Osteoblast (primary cell): Measurements from ENCODE around the gene PLP2. TPM values are rescaled to one million over a fixed set of nuclear protein-coding genes. Genes with fewer than 3 reads are reported as not detected.

Experiments used
- DNase-seq: peaks from one replicate; pipeline ENCODE4 v3.0.0; 2011; ENCODE audit warnings: low spot score, mixed read lengths; ENCODE audit not compliant: insufficient read length; ENCODE audit errors: missing footprints
- H2AFZ ChIP-seq: 2 replicates; pipeline ENCODE4 v1.6.0; 2011; ENCODE audit warnings: mild to moderate bottlenecking, low read length
- H3K27ac ChIP-seq: 2 replicates; pipeline ENCODE4 v1.5.1; 2011; ENCODE audit warnings: mild to moderate bottlenecking, low read depth, low read length, moderate library complexity
- H3K27me3 ChIP-seq: 2 replicates; pipeline ENCODE4 v1.6.0; 2012; ENCODE audit warnings: mild to moderate bottlenecking, control low read depth, inconsistent platforms, low read length, moderate library complexity; ENCODE audit not compliant: insufficient read depth
- H3K36me3 ChIP-seq: 2 replicates; pipeline ENCODE4 v1.5.1; 2011; ENCODE audit warnings: mild to moderate bottlenecking, low read length, control low read depth, moderate library complexity; ENCODE audit not compliant: insufficient read depth
- H3K4me1 ChIP-seq: 2 replicates; pipeline ENCODE4 v1.5.1; 2011; ENCODE audit warnings: mild to moderate bottlenecking, low read length, control low read depth, moderate library complexity; ENCODE audit not compliant: insufficient read depth
- H3K4me2 ChIP-seq: 2 replicates; pipeline ENCODE4 v1.6.0; 2011; ENCODE audit warnings: mild to moderate bottlenecking, low read length; ENCODE audit not compliant: insufficient read depth
- H3K4me3 ChIP-seq: fragments of 200-600 bp; sonication (generic); 3 replicates; pipeline ENCODE4 v1.5.1; 2012; ENCODE audit warnings: mild to moderate bottlenecking, low read length, inconsistent platforms; ENCODE audit not compliant: insufficient read depth
- H3K79me2 ChIP-seq: 2 replicates; pipeline ENCODE4 v1.6.0; 2012; ENCODE audit warnings: mild to moderate bottlenecking, low read length, control low read depth, inconsistent platforms; ENCODE audit not compliant: insufficient read depth
- H3K9me3 ChIP-seq: 2 replicates; pipeline ENCODE4 v1.5.1; 2011; ENCODE audit warnings: low read depth, low read length, control low read depth
- H4K20me1 ChIP-seq: 2 replicates; pipeline ENCODE4 v1.6.0; 2012; ENCODE audit warnings: mild to moderate bottlenecking, low read length, control low read depth; ENCODE audit not compliant: insufficient read depth
- total RNA-seq: library from RNA; depleted of rRNA; stranded (reverse); fragments of >200 nt; gene quantifications from 2 replicates; pipeline ENCODE4 v1.2.3, GENCODE V29; 2012
- TF ChIP-seq, protein P1 (sequence below): IDR thresholded peaks from 2 replicates; pipeline ENCODE4 v1.5.1; 2011; ENCODE audit warnings: mild to moderate bottlenecking, low read depth, low read length, moderate library complexity; ENCODE audit errors: extremely low read depth

The PLP2 gene
- total RNA-seq, 1 donor: 21.0 TPM

DNA sequence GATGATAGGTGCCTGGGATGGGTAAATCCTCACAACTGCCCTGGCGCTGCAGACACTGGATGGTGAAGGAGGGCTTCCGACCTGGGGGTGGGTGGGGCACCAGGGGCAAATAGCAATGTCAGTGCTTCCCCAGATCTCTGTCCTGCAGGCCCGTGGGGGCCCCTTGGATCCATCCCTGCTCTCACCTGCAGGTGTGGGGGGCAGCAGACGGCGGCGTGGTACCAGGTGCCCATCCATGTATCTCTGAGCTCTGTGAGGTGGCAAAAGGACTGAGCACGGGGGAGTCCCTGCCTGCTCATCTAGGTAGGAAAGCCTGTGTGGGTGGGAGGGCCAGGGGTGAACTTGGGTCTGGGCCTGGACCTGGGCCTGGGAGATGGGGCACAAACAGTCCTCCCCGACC is 34.8 kb downstream of the PLP2 start:
- no peak overlapping the region for H3K4me3 ChIP-seq
- TF ChIP-seq, protein P1, sequence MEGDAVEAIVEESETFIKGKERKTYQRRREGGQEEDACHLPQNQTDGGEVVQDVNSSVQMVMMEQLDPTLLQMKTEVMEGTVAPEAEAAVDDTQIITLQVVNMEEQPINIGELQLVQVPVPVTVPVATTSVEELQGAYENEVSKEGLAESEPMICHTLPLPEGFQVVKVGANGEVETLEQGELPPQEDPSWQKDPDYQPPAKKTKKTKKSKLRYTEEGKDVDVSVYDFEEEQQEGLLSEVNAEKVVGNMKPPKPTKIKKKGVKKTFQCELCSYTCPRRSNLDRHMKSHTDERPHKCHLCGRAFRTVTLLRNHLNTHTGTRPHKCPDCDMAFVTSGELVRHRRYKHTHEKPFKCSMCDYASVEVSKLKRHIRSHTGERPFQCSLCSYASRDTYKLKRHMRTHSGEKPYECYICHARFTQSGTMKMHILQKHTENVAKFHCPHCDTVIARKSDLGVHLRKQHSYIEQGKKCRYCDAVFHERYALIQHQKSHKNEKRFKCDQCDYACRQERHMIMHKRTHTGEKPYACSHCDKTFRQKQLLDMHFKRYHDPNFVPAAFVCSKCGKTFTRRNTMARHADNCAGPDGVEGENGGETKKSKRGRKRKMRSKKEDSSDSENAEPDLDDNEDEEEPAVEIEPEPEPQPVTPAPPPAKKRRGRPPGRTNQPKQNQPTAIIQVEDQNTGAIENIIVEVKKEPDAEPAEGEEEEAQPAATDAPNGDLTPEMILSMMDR: no peak
- no peaks in the 10 kb centered on the region for H3K4me1 ChIP-seq

DNA sequence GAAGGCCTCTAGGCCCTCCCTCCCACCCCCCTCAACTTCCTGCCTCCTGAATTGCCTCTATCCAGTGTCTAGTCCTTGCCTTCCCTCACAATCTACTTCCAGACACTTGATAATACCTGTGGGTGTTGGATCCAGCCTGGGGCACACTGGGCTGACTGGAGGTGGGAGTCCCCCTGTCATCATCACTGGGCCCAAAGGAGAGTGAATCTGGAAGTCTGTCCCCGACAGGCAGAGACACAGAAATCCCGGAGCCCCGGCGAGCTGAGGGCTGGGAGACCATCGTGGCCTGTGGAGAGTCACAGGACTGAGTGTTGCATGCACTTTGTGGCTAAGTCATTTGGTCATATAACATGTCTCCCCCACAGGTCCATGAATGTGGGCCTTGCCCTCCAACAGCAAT is 36.7 kb downstream of the PLP2 start:
- H3K27me3 ChIP-seq: no peaks in the 10 kb centered on the region
- no peaks in the 10 kb centered on the region for H3K4me1 ChIP-seq
- H3K79me2 ChIP-seq: no peaks in the 10 kb centered on the region
- H3K4me3 ChIP-seq: no peak overlapping the region
- H2AFZ ChIP-seq: no peak overlapping the region
- H3K36me3 ChIP-seq: no peaks in the 10 kb centered on the region
- peak; percentile 25 for DNase-seq
- H3K9me3 ChIP-seq: no peaks in the 10 kb centered on the region
- H4K20me1 ChIP-seq: no peaks in the 10 kb centered on the region
- TF ChIP-seq, protein P1: no peak
- H3K4me2 ChIP-seq: no peak overlapping the region
- no peak overlapping the region for H3K27ac ChIP-seq

More for the DNA sequence above, 34.8 kb downstream of the PLP2 start:
- DNase-seq: no peak
- Histone ChIP-seq H2AFZ (no peak overlapping the region), H3K9me3 (no peaks in the 10 kb centered on the region), H3K27ac (no peak overlapping the region), H3K36me3 (no peaks in the 10 kb centered on the region), H3K27me3 (no peaks in the 10 kb centered on the region), H4K20me1 (no peaks in the 10 kb centered on the region), H3K79me2 (no peaks in the 10 kb centered on the region), H3K4me2 (no peak overlapping the region)

DNA sequence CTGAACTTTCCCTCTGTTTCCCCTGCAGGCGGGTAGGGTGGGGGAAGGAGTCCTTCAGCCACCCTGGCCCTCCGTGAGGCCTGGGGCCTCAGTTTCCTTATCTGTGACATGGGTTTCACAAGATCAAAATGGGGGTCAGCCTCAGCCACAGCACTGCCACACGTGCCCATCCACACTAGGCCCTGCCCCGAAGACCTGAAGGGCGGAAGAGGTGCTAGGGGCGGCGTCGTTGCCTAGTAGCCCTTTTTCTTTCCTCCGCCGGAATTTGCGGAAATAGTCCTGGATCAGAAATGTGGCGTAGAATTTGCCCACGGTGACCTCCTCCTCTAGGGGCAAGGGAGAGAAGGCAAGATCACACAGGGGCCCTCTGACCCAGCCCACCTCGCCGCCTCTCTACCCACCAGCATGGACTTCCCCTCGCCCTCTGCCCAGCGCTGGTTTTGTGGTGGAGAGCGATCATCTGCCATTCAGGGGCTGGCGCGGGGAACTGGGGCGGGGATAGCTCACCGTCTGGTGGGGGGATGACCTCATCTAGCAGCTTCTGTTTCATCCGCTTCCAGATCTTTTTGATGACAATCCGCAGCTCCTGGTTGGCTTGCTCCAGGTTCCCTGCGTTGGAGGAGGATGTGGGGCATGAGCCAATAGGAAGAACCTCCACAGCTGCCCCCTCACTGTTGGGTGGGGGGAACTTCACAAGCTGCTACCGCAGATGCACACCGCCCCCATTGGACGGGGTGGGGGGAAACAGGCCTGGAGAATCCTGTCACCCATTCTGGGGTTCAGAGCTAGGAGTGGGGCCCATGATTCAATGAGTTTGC is 37.9 kb downstream of the PLP2 start:
- Histone ChIP-seq H4K20me1 (no peaks in the 10 kb centered on the region), H3K79me2 (no peaks in the 10 kb centered on the region), H3K27me3 (no peaks in the 10 kb centered on the region), H2AFZ (no peak overlapping the region), H3K27ac (no peak overlapping the region), H3K36me3 (no peaks in the 10 kb centered on the region), H3K9me3 (no peaks in the 10 kb centered on the region), H3K4me3 (no peak overlapping the region), H3K4me1 (no peaks in the 10 kb centered on the region), H3K4me2 (no peak overlapping the region)
- DNase-seq: no peak
- TF ChIP-seq, protein P1: no peak

DNA sequence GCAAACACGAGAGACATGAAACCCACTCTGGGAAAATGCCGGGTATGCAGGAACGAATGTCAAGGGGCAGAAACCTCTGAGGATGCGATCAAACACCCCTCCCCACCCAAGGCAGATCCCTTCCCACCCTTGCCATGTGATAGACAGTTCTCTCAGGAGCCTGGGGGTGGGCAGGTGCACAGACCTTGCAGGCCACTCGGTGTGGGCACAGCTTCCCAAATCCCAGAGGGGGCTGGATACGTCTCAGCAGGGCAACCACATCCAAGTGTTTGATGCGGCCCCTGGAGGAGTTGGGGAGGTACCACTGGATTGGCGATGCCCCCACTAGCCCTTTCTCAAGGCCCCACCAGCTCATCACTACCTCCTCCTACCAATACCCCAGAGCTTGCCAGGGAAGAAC is 38.7 kb downstream of the PLP2 start:
- Histone ChIP-seq H3K27me3 (no peaks in the 10 kb centered on the region), H4K20me1 (no peaks in the 10 kb centered on the region), H3K79me2 (no peaks in the 10 kb centered on the region), H3K36me3 (no peaks in the 10 kb centered on the region), H3K4me1 (no peaks in the 10 kb centered on the region), H3K9me3 (no peaks in the 10 kb centered on the region), H2AFZ (no peak overlapping the region), H3K4me2 (no peak overlapping the region), H3K27ac (no peak overlapping the region), H3K4me3 (no peak overlapping the region)
- DNase-seq: no peak
- TF ChIP-seq, protein P1: no peak
